Activated CD4-positive, alpha-beta T cell treated with anti-CD3 and anti-CD28 coated beads, Interleukin-2, amount 50 U/mL, for 24 hours (primary cell): ENCODE measurements around the gene KRTAP5-6.
"Not testable (repeated sequence)": the region's sequence is repeated elsewhere in the genome, so short reads cannot be mapped to it uniquely, and the experiment has no call there.

Experiments used
- DNase-seq, 2 donors: peaks; one replicate each; pipeline ENCODE4 v3.0.0-alpha.2; 2020; ENCODE audit warnings: low read depth in 1 of 2, low spot score in 1 of 2

The KRTAP5-6 gene

DNA sequence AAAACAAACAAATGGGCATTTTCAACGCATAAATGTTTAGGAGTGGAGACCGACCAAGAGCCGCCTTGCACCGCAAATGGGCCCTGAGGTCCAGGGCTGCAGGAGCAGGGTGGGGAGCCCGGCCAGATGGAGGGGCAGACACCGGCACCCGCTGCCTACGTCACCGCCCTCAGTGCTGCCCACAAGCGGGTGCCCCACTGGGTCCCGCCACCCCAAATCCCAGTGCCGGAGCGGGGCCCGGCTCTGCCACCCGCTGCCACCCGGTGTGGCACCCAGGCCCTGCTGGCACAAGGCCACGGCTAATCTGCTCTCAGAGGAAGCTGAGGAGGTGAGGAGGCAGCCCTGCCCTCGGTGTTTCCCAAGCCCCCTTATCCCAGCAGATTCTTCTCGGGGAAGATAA, 13.8 kb upstream of the KRTAP5-6 start:
- not testable (repeated sequence) for DNase-seq

DNA sequence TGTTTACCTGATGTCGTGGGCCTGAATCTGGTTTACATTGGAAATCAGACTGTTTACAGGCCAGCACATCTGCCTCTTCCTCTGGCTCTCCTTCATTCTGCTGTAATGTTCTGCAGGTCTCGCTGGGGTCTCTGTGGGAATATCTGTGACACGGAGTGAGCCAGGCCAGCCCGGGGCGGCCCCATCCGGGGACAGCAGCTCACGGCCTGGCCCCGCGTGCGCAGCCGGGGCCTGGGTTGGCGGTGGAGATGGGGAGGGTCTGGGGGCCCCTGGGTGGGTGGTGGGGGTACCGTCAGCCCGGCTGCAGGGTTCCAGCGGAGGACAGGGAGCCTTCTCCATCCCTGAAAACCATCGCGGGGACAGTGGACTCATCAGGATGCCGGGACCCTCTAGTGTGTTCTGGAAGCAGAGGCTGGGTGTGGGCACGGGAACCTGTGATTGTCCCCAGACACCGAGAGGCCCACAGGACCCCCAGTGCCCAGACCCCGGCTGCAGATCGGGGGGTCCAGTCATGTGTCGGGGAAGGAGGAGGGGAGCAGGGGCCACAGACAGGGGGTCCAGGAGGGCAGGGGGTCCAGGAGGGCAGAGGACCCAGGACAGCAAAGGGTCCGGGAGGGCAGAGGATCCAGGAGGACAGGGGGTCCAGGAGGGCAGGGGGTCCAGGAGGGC, 13.0 kb upstream of the KRTAP5-6 start:
- not testable (repeated sequence) for DNase-seq

DNA sequence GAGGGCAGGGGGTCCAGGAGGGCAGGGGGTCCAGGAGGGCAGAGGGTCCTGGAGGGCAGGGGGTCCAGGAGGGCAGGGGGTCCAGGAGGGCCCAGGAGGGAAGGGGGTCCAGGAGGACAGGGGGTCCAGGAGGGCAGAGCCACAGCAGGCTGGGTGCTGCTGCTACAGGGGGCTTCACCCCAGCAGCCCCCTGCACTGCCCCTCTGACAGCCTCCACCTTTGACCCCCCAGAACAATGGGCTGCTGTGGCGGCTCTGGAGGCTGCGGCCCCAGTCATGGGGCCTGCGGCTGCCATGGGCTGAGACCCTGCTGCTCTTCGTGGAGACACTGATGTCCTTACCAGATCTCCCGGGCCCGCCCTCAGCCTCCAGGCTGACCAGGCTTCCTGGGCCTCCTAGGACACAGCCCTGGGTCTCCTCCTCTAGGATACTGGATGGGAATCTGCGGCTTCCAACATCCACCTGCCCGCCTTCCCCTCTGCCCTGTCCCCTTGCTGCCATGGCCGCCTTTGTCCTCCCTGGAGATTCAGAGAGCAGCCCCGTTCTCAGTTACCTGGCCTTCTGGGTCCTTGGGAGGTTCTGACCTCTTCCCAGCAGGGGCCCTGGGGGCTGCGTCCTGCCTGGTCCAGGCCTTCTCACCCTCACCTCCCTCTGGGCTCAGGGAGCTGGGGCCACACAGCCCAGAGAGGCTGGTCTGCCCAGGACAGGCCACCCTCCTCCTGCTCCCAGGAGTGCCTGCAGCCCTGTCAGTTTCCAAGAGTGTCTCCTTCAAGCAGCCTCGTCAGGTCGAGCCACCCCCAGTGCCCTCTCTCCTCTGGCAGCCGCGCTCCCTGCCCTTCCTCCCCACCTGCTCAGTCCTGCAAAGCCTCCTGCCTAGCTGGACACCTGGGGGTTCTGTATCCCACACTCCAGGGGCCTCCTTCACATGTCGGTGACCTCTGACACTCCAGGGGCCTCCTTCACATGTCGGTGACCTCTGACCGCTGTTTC, 11.8 kb upstream of the KRTAP5-6 start:
- DNase-seq: not testable (repeated sequence)

DNA sequence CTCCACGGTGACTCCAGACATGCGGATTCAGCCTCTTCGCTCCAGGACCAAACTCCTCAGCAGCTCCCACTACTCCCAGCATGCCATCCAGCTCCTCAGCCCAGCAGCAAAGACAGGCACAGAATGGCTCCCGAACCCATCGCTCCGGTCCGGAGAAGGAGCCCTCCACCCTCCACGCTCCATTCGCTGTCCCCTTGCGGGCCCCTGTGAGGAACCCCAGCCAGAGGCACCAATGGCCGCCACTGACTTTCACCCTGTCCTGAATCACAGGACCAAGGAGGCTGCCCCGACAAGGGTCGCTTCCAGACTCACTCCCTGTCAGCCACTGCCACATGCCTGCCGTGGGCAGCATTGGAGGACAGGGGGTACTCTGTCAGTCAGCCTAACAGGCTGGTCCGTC, 10.8 kb upstream of the KRTAP5-6 start:
- not testable (repeated sequence) for DNase-seq

DNA sequence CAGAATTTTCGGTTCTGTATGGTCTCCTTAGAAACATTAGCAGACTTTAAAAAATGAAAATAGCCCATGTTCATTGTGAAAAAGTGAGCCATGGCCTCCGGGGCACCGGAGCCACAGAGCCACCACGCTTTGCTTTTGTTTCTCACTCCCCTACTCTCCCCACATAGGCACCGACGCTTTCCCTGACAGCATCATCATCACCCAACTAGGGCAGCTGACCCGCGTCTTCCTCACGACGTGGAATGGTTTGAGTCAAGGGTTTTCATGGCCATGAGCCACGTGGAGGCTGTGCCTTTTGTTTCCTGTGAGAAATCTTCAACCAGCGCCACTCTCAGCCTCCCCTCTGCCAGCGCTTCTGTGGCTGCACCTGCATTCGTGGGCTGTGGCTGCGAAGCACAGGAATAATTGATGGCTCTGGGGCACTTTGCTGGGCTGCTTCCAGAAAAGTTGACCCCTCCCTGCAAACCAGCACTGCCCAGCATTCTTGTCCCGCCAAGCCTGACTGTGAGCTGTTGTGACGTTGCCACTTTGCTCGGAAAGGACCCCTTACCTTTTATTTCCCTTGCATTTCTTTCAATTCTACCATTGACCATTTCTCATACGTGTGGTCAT, 8.6 kb upstream of the KRTAP5-6 start:
- not testable (repeated sequence) for DNase-seq

DNA sequence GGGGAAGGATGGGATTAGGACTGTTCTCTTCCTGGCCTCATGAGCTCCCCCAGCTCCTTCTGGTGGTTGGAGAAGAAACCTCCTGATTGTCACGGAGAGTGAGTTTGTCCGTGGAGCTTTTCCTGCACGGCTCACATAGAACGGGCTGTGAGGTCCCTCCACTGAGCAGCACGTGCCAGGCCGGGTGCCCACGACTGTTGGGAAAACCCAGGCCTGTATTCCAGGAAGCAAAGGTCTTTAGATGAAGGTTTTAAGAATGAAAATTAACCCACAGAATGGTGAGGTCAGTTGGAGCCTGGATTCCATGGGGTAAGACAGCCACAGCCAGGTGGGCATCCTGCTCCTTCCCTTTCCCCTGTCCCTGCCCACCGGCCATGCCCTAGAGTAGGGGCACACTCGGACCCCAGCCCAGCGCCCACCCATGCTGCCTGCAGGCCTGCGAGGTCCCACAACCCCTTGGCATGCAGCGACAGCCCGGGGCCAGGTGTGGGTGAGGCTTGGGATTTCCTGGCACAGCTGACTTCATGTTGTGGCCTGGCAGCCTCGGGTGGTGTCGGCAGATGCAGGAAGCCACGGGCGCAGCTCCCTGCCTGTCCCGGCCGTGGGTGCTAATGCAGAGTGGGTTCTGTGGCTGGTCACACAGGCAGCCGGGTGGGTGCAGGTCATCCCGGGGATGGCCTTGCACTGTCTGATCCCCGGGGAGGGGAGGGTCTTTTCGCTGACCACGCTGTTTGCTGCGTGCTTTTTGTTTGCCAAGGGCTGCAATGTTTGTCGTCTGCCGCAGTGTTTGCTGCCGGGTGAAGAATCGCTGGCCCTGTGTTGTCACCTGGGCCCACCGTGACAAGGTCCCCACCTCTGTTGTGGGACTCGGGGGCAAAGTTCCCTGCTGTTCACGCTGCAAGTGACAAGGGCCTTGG, 7.5 kb upstream of the KRTAP5-6 start:
- not testable (repeated sequence) for DNase-seq

DNA sequence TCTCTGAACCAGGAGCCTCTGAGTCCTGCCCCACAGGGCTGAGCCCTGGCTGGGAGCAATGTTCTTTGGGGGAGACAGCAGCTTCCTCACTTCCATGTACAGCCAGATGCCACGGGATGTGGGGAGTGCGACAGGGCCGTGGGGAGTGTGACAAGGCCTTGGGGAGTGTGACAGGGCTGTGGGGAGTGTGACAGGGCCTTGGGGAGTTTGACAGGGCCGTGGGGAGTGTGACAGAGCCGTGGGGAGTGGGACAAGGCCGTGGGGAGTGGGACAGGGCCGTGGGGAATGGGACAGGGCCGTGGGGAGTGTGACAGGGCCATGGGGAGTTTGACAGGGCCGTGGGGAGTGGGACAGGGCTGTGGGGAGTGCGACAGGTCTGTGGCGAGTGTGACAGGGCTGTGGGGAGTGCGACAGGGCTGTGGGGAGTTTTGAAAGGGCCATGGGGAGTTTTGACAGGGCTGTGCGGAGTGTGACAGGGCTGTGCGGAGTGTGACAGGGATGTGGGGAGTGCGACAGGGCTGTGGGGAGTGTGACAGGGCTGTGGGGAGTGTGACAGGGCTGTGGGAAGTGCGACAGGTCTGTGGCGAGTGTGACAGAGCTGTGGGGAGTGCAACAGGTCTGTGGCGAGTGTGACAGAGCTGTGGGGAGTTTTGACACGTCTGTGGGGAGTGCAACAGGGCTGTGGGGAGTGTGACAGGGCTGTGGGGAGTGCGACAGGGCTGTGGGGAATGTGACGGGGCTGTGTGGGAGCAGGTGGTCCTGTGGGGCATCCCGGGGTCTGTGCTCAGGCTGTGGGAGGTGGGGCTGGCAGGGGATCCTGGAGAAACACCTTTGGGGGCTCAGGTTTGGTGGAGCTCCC, 6.6 kb upstream of the KRTAP5-6 start:
- no peak for DNase-seq

DNA sequence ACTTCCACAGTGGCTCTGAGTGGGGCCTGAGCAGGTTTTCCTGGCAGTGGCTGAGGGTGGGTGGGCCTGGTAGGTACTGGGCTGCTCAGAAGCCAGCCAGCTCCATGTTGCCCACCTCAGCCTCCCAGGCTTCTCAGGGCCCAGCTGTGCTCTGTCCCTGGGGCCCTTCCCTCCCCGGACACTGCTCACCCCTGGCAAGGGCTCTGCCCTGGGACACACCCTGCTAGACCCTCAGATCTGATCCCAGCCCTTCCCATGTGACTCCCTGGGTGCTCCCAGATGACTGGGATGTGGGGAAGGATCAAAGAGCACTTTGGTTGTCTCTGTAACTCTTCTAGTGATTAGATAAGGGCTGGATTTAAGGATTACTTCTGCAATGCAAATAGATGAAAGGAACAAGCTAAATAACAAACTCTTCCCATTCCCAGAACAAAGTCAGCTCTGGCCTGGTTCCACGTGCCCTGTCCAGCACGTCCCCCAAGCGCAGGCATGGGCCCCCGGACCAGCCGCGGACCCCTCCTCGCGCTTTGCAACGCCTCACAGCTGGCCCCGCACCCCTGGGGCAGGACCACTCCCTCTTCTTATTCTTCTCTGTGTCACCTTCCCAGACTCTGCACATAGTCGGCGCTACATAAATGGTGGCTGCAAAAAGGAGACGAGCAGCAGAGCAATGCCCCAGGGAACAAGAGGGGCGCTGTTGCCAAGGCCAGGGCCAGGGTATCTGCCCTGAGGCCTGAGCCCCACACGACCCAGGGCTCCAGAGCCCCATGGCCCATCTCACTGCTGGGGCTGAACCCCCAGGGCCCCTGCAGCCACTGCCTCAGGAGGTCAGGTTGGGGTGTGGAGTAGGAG, 5.7 kb upstream of the KRTAP5-6 start:
- DNase-seq: no peak

DNA sequence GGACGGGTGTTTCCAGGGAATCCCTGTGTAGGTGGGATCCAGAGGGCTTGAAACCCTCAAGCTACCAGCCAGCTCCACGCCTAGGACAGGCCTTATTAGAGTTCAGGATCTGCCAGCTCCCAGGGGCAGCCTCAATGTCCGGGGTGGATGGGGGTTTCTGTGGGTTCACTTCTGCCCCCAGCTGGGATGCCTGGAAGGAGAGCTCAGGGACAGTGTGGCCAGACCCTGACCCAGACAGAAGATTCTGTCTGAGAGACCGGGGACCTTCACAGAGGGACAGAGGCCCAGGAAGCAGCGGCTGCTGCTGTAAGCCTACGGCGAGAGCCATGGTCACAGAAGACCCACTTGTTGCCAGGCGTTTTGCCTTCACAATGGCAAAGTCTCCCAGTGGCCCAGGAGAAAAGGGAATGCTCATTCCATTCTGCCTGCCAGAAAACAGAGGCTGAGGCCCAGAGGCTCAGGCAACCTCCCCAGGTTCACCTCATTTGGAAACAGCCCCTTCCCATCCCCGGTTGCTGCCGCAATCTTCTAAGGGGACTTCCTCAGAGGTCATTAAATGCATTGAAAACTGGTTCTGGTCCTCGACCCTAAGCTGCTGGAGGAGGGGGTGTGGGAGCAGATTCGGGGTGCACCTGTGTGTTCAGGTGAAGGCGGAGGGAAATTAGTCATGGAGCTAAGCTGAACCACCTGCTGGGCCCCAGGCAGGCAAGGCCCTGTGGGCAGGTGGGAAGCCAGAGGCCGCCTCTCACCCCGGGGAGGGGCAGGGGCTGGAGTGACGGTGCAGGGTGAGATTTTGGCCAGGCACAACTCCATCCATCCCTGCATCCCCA, 4.9 kb upstream of the KRTAP5-6 start:
- DNase-seq: no peak

DNA sequence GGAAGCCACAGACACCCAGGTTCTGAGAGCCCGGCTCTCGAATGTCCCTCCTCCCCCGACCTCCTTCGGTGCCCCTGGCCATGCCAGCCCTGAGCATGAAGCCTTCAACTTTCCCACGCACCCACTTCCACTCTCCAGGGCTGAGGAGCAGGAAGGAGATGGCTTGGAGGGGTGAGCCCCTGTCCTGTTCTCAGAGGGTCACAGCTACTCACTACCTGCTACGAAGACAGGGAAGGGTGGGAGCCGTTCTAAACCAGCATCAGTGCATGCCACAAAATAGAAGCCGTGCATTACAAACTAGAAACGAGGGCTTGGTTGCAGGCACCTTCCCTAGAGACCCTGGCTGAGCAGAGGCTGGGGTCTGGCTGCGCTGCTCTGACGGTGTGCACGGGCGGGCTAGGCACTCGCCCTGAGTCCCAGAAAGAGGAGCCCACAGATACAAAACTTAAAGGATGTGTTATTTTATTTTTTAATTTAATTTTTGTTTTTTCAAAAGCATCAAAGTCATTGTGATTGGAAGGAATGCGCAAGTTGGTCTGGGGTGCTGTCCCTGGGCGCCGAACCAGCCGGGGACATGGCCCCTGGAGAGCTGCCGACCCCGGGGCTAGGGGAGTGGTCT, 4.2 kb upstream of the KRTAP5-6 start:
- DNase-seq: no peak

DNA sequence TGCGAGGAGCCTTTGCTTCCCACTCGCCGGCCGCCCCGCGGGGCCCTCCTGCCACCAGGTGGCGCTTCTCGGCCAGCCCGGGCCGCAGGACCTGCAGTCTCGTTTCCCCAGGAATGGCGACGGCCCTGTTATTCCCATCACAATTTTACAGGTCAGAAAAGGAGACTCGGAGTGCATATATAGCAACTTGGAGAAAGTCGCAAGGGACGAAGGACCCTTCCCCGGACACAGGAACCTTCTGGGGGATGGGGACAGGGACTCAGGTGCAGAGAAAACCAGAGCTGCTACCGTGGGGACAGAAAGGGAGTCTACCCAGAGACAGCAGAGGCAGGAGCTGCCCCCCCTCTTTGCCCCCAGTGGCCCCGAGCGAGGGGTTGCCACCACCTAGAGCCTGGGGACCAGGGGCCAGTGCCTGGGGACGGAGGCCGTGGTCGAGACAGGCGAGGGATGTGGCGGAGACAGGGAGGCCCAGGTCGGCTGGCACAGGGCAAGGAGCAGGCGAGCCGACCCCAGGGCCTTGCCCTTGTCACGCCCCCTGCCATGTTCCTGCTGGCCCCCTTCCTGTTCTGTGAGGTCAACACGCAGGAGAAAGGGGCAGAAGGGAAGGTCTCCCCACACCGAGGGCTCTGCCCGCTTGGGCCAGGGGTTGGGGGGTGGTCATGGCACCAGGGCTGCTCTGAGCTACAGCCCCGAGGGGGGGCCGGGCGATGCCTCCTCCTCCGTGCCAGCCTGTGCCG, 3.5 kb upstream of the KRTAP5-6 start:
- DNase-seq: peak; percentile 52

DNA sequence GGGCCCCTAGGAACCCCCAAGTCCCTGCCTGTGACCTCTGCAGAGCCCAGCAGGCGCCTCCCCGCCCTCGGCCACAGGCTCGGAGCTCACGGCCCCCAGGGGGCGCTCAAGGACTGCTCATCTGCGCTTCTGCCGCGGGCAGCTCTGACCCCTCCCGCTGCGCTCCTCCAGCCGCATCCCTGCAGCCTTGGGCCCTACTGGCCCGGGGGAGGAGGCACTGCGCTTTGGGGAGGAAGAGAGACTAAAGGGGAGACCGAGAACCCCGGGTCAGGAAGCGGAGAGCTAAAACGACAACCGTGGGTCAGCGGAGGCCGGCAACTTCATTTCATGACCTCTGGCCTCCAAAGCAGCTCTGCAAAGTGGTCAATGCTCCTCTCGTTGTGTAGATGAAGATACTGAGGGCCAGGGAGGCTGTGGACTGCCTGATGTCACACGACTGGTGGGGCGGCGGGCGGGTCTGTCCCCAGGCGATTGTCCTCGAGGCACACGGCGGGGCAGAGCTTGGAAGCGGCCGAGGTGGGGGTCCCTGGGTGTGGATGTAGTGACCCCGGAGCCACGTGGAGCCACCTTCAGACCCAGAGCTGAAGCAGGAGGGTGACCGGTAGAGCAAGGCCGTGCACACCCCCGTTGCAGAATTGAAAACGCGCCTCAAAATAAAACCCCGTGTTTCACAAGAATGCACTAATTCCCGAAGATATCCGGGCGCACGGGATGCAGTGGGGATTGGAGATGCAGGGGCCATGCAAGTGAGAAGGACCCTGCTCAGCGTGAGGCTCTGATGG, 2.7 kb upstream of the KRTAP5-6 start:
- DNase-seq: peak; percentile 69

DNA sequence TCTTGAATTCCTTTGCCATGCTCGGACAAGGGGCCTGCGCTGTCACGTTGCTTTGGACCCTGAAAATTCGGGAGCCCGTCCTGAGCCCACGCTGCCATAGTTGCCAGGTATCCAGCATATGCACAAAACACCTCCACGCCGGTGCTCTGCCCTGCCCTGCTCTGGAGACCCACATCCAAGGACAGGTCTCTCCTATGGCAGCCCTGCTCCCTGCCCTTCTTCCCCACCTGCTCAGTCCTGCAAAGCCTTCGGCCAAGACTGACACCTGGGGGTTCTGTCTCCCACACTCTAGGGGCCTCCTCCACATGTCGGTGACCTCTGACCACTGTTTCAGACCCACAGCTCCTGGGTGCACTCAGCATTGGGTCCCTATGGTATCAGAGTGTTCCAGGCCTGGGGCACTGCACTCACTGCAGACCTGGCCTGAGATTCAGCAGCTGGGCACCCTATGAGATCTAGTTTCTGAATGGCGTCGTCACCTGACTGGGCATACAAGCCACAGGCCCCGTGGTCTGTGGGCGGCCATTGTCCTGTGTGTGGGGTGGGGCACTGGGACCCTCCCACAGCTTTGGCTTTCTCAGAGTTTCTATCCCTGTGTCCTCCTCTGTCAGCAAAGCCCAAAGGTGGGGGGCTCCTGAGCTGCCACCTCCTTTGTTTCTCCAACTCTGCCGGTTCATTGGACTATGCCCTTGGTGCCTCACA, 2.0 kb upstream of the KRTAP5-6 start:
- DNase-seq: no peak

DNA sequence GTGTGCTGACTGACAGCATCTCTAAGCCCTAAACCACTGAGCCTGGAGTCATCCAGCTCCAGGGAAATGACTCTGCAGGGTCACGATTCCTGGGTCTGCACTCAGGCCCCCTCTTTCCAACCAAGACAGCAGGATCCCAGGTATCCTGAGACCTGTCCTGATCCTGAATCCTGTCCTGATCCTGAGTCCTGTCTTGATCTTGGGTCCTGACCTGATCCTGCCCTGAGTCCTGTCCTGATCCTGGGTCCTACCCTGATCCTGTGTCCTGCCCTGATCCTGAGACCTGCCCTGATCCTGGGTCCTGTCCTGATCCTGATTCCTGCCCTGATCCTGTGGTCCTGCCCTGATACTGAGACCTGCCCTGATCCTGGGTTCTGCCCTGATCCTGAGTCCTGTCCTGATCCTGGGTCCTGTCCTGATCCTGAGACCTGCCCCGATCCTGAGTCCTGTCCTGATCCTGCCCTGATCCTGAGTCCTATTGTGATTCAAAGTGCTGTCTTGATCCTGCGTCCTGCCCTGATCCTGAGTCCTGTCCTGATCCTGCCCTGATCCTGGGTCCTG, 1.4 kb upstream of the KRTAP5-6 start:
- no peak for DNase-seq

DNA sequence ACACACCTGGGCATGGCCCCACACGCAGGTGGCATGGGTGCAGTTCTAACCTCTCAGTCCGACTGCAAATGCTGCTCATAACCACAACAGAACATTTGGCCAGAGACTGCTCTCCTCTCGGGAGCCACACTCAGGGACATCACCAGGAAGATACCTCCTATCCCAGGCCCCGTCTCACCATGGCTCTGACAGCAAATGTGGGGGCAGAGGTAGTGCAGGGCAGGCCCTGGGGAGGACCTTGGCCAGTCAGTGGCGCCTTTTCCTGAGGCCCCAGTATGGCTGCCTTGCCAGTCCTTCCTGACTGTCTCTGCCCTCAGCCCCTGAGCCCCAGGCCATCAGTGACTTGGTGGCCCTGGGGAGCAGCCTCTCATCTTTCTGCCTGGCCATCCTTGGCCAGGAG, 2.8 kb downstream of the KRTAP5-6 start:
- DNase-seq: no peak
